ENCODE results near the gene CCDC7. TPM values are rescaled to one million over a fixed set of nuclear protein-coding genes. Genes with fewer than 3 reads are reported as not detected.

The CCDC7 gene
- total RNA-seq, 1 donor from 2014 or later: 11.1 TPM

- Mint-ChIP-seq H3K4me1 (peaks cover 6% of the 10 kb centered on the region), H3K36me3 (no peaks in the 10 kb centered on the region), H3K27ac (no peak overlapping the region), H3K4me3 (no peak overlapping the region), H3K27me3 (ENCODE audit: low read depth) (no peaks in the 10 kb centered on the region), H3K9me3 (no peaks in the 10 kb centered on the region)
- no peak for TF ChIP-seq CTCF (IDR thresholded peaks at IDR 0.05; ENCODE audit: unreplicated experiment)
- no peak for DNase-seq (ENCODE audit: low spot score in 2 of 2, unreplicated experiment in 2 of 2)
Measured at GRCh38 chr10:32408690-32409089, 37.2 kb upstream of the CCDC7 start.

- Mint-ChIP-seq H3K4me3 (no peak overlapping the region), H3K9me3 (no peaks in the 10 kb centered on the region), H3K36me3 (no peaks in the 10 kb centered on the region), H3K27me3 (ENCODE audit: low read depth) (no peaks in the 10 kb centered on the region), H3K4me1 (peaks cover 6% of the 10 kb centered on the region), H3K27ac (no peak overlapping the region)
- TF ChIP-seq CTCF (IDR thresholded peaks at IDR 0.05; ENCODE audit: unreplicated experiment): no peak
- no peak for DNase-seq (ENCODE audit: low spot score in 2 of 2, unreplicated experiment in 2 of 2)
Measured at GRCh38 chr10:32409741-32410140, 36.2 kb upstream of the CCDC7 start.

- no peaks in the 10 kb centered on the region for H3K9me3 Mint-ChIP-seq
- peaks cover 6% of the 10 kb centered on the region for H3K4me1 Mint-ChIP-seq
- H3K4me3 Mint-ChIP-seq: no peak overlapping the region
- no peak for DNase-seq (ENCODE audit: low spot score in 2 of 2, unreplicated experiment in 2 of 2)
- TF ChIP-seq CTCF (IDR thresholded peaks at IDR 0.05; ENCODE audit: unreplicated experiment): no peak
- no peaks in the 10 kb centered on the region for H3K36me3 Mint-ChIP-seq
- H3K27me3 Mint-ChIP-seq (ENCODE audit: low read depth): no peaks in the 10 kb centered on the region
- H3K27ac Mint-ChIP-seq: no peak overlapping the region
Measured at GRCh38 chr10:32410569-32410968, 35.4 kb upstream of the CCDC7 start.

- TF ChIP-seq CTCF (IDR thresholded peaks at IDR 0.05; ENCODE audit: unreplicated experiment): no peak
- Mint-ChIP-seq H3K27me3 (ENCODE audit: low read depth) (no peaks in the 10 kb centered on the region), H3K4me1 (peaks cover 6% of the 10 kb centered on the region), H3K9me3 (no peaks in the 10 kb centered on the region), H3K4me3 (no peak overlapping the region), H3K27ac (no peak overlapping the region), H3K36me3 (no peaks in the 10 kb centered on the region)
- DNase-seq (ENCODE audit: low spot score in 2 of 2, unreplicated experiment in 2 of 2): no peak
Measured at GRCh38 chr10:32411797-32412498, 34.0 kb upstream of the CCDC7 start.

- H3K36me3 Mint-ChIP-seq: no peaks in the 10 kb centered on the region
- peaks cover 6% of the 10 kb centered on the region for H3K4me1 Mint-ChIP-seq
- no peak for DNase-seq (ENCODE audit: low spot score in 2 of 2, unreplicated experiment in 2 of 2)
- H3K4me3 Mint-ChIP-seq: no peak overlapping the region
- no peaks in the 10 kb centered on the region for H3K27me3 Mint-ChIP-seq (ENCODE audit: low read depth)
- no peak for TF ChIP-seq CTCF (IDR thresholded peaks at IDR 0.05; ENCODE audit: unreplicated experiment)
- no peak overlapping the region for H3K27ac Mint-ChIP-seq
- no peaks in the 10 kb centered on the region for H3K9me3 Mint-ChIP-seq
Measured at GRCh38 chr10:32412499-32412853, 33.5 kb upstream of the CCDC7 start.

- Mint-ChIP-seq H3K36me3 (no peaks in the 10 kb centered on the region), H3K27ac (no peak overlapping the region), H3K4me1 (peaks cover 10% of the 10 kb centered on the region), H3K27me3 (ENCODE audit: low read depth) (peaks cover 2% of the 10 kb centered on the region), H3K9me3 (no peaks in the 10 kb centered on the region), H3K4me3 (no peak overlapping the region)
- no peak for DNase-seq (ENCODE audit: low spot score in 2 of 2, unreplicated experiment in 2 of 2)
- TF ChIP-seq CTCF (IDR thresholded peaks at IDR 0.05; ENCODE audit: unreplicated experiment): no peak
Measured at GRCh38 chr10:32413513-32413912, 32.4 kb upstream of the CCDC7 start.

All from mesothelial cell of epicardium (in vitro differentiated cells).